Astrocyte (in vitro differentiated cells and primary cell): ENCODE data around the gene BRMS1L.

ENCODE experiments used
- CTCF ChIP-seq: IDR thresholded peaks from 2 replicates; pipeline ENCODE4 v1.5.1; 2011; ENCODE audit warnings: low read depth, mild to moderate bottlenecking, inconsistent platforms, low read length, moderate library complexity; ENCODE audit not compliant: insufficient read depth
- EZH2 ChIP-seq: IDR thresholded peaks from 2 replicates; pipeline ENCODE4 v1.6.1; 2012; ENCODE audit warnings: mild to moderate bottlenecking, low read length, inconsistent platforms; ENCODE audit not compliant: insufficient read depth

GRCh38 chr14:35826952-35827416 is 846 bp downstream of the BRMS1L start:
- TF ChIP-seq CTCF (no peak), EZH2 (no peak)
